Smooth muscle cell (in vitro differentiated cells): ENCODE measurements around the gene SCFD2. TPM values are rescaled to one million over a fixed set of nuclear protein-coding genes. Genes with fewer than 3 reads are reported as not detected.

Experiments used
- DNase-seq: peaks from one replicate; lab custom pipeline; 2025; ENCODE audit not compliant: unreplicated experiment; lab: John Stamatoyannopoulos, UW
- H2AFZ ChIP-seq: fragments of 200-600 bp; sonication (generic); 2 replicates; pipeline ENCODE4 v1.6.0; 2016; ENCODE audit warnings: antibody characterized with exemption, low read depth, mild to moderate bottlenecking
- H3F3A ChIP-seq: fragments of 200-600 bp; sonication (generic); 2 replicates; pipeline ENCODE4 v1.6.0; 2017; ENCODE audit warnings: antibody characterized with exemption, low read depth
- H3K27ac ChIP-seq: fragments of 200-600 bp; sonication (generic); 2 replicates; pipeline ENCODE4 v1.5.1; 2016; ENCODE audit warnings: low read depth, mild to moderate bottlenecking
- H3K27me3 ChIP-seq: fragments of 200-600 bp; sonication (generic); 2 replicates; pipeline ENCODE4 v1.6.1; 2016; ENCODE audit warnings: low read depth, mild to moderate bottlenecking
- H3K36me3 ChIP-seq: fragments of 200-600 bp; sonication (generic); 2 replicates; pipeline ENCODE4 v1.5.1; 2016; ENCODE audit warnings: low read depth
- H3K4me1 ChIP-seq: fragments of 200-600 bp; sonication (generic); 2 replicates; pipeline ENCODE4 v1.5.1; 2016; ENCODE audit warnings: low read depth
- H3K4me2 ChIP-seq: fragments of 200-600 bp; sonication (generic); 2 replicates; pipeline ENCODE4 v1.6.0; 2016; ENCODE audit warnings: mild to moderate bottlenecking
- H3K4me3 ChIP-seq: fragments of 200-600 bp; sonication (generic); 2 replicates; pipeline ENCODE4 v1.5.1; 2016; ENCODE audit warnings: mild to moderate bottlenecking
- H3K79me2 ChIP-seq: fragments of 200-600 bp; sonication (generic); 2 replicates; pipeline ENCODE4 v1.6.0; 2016; ENCODE audit warnings: low read depth, mild to moderate bottlenecking
- H3K9ac ChIP-seq: fragments of 200-600 bp; sonication (generic); 2 replicates; pipeline ENCODE4 v1.6.0; 2016; ENCODE audit warnings: low read depth
- H3K9me3 ChIP-seq: fragments of 200-600 bp; sonication (generic); replicated peaks from 2 replicates; pipeline ENCODE4 v1.5.1; 2016; ENCODE audit warnings: low read depth
- H4K20me1 ChIP-seq: fragments of 200-600 bp; sonication (generic); 2 replicates; pipeline ENCODE4 v1.6.0; 2016; ENCODE audit warnings: low read depth
- CTCF ChIP-seq: fragments of 200-600 bp; sonication (generic); IDR thresholded peaks from 2 replicates; pipeline ENCODE4 v1.5.1; 2017; ENCODE audit warnings: borderline replicate concordance, mild to moderate bottlenecking, antibody characterized with exemption; ENCODE audit not compliant: insufficient read depth, poor library complexity, severe bottlenecking
- WGBS: methylation state at CpG from one replicate; pipeline ENCODE4 v1.1.7; 2016; ENCODE audit warnings: low lambda C conversion rate; 5-methylcytosine and 5-hydroxymethylcytosine counted together
- polyA plus RNA-seq: library from polyadenylated mRNA; unstranded; fragments of >200 nt; fragmentation: Nextera tagmentation; extraction: Ambion mirVana; gene quantifications from 2 replicates; pipeline ENCODE4 v1.2.1, GENCODE V29; 2016
- total RNA-seq: library from RNA; depleted of rRNA; stranded (reverse); fragments of >200 nt; gene quantifications from 2 replicates; pipeline ENCODE4 v1.2.3, GENCODE V29; 2014

The SCFD2 gene
- total and polyA plus RNA-seq, 2 experiments from 2014 or later = 7.8 to 11.4 TPM

GRCh38 chr4:53075162-53075785 is 290.6 kb downstream of the SCFD2 start:
- no peaks in the 10 kb centered on the region for H3K36me3 ChIP-seq
- 97% methylated on average over 1 of the region's 1 CpG for WGBS
- no peaks in the 10 kb centered on the region for H3K9me3 ChIP-seq
- no peak for TF ChIP-seq CTCF
- H3K4me2 ChIP-seq = no peak overlapping the region
- H4K20me1 ChIP-seq = no peaks in the 10 kb centered on the region
- H2AFZ ChIP-seq = no peak overlapping the region
- H3K9ac ChIP-seq = no peak overlapping the region
- H3K4me1 ChIP-seq = no peaks in the 10 kb centered on the region
- no peak for DNase-seq
- no peak overlapping the region for H3K4me3 ChIP-seq
- no peak overlapping the region for H3K27ac ChIP-seq
- no peaks in the 10 kb centered on the region for H3K27me3 ChIP-seq
- H3F3A ChIP-seq = no peaks in the 10 kb centered on the region
- no peaks in the 10 kb centered on the region for H3K79me2 ChIP-seq

- TF ChIP-seq CTCF = no peak
- no peaks in the 10 kb centered on the region for H3K36me3 ChIP-seq
- no peak overlapping the region for H2AFZ ChIP-seq
- H3F3A ChIP-seq = no peaks in the 10 kb centered on the region
- H3K27ac ChIP-seq = no peak overlapping the region
- no peak overlapping the region for H3K9ac ChIP-seq
- H4K20me1 ChIP-seq = no peaks in the 10 kb centered on the region
- H3K9me3 ChIP-seq = no peaks in the 10 kb centered on the region
- no peak for DNase-seq
- H3K79me2 ChIP-seq = no peaks in the 10 kb centered on the region
- no peak overlapping the region for H3K4me3 ChIP-seq
- H3K27me3 ChIP-seq = no peaks in the 10 kb centered on the region
- WGBS = 88% methylated on average over 3 of the region's 3 CpGs
- H3K4me2 ChIP-seq = no peak overlapping the region
- no peaks in the 10 kb centered on the region for H3K4me1 ChIP-seq
These were observed 297.0 kb downstream of the SCFD2 start for GRCh38 chr4:53068755-53069330.

- no peaks in the 10 kb centered on the region for H3K9me3 ChIP-seq
- no peaks in the 10 kb centered on the region for H3K36me3 ChIP-seq
- 92% methylated on average over 2 of the region's 2 CpGs for WGBS
- no peak overlapping the region for H3K4me3 ChIP-seq
- H3K27me3 ChIP-seq = no peaks in the 10 kb centered on the region
- no peak overlapping the region for H2AFZ ChIP-seq
- no peaks in the 10 kb centered on the region for H3K79me2 ChIP-seq
- H3K9ac ChIP-seq = no peak overlapping the region
- DNase-seq = no peak
- no peaks in the 10 kb centered on the region for H3K4me1 ChIP-seq
- no peak overlapping the region for H3K4me2 ChIP-seq
- no peak for TF ChIP-seq CTCF
- no peaks in the 10 kb centered on the region for H4K20me1 ChIP-seq
- H3F3A ChIP-seq = no peaks in the 10 kb centered on the region
- H3K27ac ChIP-seq = no peak overlapping the region
These were observed 298.6 kb downstream of the SCFD2 start for GRCh38 chr4:53067125-53067802.
